Germinal center (tissue), 1 donor: ENCODE data around the gene NDUFB7.
A peak's percentile ranks its signal among the peaks of the same experiment; 100 is the strongest.
"Not testable (repeated sequence)": the region's sequence is repeated elsewhere in the genome, so short reads cannot be mapped to it uniquely, and the experiment has no call there.

ENCODE experiments used
- DNase-seq: peaks from one replicate; pipeline ENCODE4 v3.0.0; 2012; ENCODE audit warnings: mixed read lengths, low spot score

The NDUFB7 gene

DNA sequence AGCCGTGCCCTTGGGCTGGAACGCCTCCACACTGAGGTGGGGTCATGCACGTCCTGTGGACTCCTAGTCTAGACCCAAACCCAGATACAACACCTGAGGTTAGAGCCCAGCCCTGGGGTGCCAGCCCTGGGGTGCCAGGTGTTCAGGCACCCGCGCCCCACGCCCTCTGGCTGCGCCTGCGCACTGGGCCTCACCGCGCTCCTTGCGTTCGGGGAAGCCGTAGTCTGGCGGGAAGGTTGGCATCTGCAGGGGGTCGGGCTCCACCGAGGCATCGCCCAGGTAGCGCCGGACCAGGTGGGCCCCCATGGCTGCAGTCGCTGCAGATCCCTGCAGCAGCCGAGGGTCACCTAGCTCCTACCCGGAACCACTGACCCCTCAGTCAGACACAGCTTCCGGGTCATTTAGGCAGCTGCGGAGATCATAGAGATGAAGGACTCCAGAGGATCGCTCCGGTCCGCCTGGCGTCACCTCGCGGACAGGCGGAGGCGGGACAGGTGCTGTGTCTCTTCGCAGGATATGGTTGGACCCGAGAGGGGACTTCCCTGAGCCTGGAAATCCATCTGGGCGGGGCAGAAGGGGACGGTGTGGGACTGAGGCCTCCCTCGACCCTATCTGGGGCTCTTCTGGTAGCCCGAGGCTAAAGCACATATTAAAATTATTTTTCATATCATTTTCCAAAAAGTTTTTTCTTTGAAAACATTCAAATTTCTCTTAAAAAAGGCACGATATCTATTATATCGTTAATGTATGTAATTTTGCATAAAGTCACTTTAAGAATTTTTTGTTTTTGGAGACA, at the start of gene NDUFB7:
Gene NDUFB7 (minus strand): TSS at position 372 of the 796 bp plus-strand sequence. CDS start 66 bp downstream, at position 306.
- DNase-seq, result peak; percentile 84

GRCh38 chr19:14619404-14619803, 47.5 kb upstream of the NDUFB7 start:
- no peak for DNase-seq

- DNase-seq, result no peak
Measured at GRCh38 chr19:14616407-14616806, 44.5 kb upstream of the NDUFB7 start.

GRCh38 chr19:14615623-14616022, 43.8 kb upstream of the NDUFB7 start:
- DNase-seq, result no peak

- DNase-seq, result peak; percentile 57
Measured at GRCh38 chr19:14614099-14614412, 42.2 kb upstream of the NDUFB7 start.

GRCh38 chr19:14613399-14614098, 41.7 kb upstream of the NDUFB7 start:
- peak; percentile 45 for DNase-seq

- DNase-seq, result no peak
Measured at GRCh38 chr19:14612657-14613056, 40.8 kb upstream of the NDUFB7 start.

- not testable (repeated sequence) for DNase-seq
Measured at GRCh38 chr19:14612242-14612641, 40.4 kb upstream of the NDUFB7 start.

DNA sequence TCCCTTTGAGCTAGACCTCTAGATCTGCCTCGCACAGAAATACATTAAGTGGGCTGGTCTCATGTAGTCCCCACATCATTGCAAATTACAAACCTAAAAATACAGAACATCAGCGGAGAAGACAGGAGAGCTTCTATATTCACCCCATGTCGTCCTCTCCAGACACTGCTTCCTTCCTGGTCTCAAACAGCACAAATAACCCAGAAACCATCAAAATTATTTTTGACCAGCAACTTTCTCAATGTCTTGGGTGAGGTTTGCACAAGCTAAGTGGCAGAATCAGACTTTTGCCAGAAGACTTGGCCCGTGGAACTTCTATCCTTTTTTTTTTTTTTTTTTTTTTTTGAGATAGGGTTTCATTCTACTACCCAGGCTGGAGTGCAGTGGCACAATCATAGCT, 39.2 kb upstream of the NDUFB7 start:
- no peak for DNase-seq

DNA sequence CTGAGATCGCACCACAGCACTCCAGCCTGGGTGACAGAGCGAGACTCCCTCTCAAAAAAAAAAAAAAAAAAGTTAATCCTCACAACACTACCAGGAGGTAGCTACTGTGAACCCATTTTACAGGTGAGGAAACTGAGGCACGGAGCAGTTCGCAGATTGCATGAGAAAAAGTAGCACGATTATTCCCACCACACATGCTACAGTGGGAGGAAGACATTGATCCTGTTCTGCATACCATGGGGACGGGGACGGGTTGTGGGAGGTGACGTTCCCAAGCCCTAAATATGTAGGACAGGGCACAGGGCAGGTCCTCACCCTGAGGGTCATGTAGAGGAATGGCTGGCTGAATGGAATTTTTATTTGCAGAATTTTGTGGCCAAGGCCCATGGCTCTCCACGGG, 34.8 kb upstream of the NDUFB7 start:
- DNase-seq, result no peak

GRCh38 chr19:14603990-14604387, 32.1 kb upstream of the NDUFB7 start:
- DNase-seq, result peak; percentile 77

- no peak for DNase-seq
Measured at GRCh38 chr19:14599548-14600147, 27.8 kb upstream of the NDUFB7 start.

GRCh38 chr19:14595558-14595957, 23.7 kb upstream of the NDUFB7 start:
- DNase-seq, result no peak

DNA sequence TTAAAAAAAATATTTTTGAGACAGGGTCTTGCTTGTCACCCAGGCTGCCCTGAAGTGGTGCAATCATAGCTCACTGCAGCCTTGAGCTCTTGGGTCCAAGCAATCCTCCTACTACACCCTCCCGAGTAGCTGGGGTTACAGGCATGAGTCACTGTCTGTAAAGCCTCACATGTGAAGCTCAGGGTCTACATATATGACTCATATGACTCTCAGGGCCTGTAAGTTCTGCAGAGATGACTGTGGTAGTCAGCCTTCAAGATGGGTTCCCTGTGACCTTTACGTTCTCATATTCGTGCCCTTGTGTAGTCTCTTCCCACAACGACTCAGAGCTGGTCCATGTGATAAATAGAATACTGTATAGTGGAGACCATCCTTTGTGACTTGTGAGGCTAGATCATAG, 17.6 kb upstream of the NDUFB7 start:
- DNase-seq, result not testable (repeated sequence)

GRCh38 chr19:14585187-14585586, 13.3 kb upstream of the NDUFB7 start:
- DNase-seq, result not testable (repeated sequence)

GRCh38 chr19:14584372-14584771, 12.5 kb upstream of the NDUFB7 start:
- DNase-seq, result not testable (repeated sequence)

GRCh38 chr19:14582894-14583340, 11.1 kb upstream of the NDUFB7 start, which contains the start of gene CLEC17A:
CLEC17A (plus strand) TSS chr19:14583084; CDS start chr19:14583161, 77 bp downstream.
- DNase-seq, result peak; percentile 83

DNA sequence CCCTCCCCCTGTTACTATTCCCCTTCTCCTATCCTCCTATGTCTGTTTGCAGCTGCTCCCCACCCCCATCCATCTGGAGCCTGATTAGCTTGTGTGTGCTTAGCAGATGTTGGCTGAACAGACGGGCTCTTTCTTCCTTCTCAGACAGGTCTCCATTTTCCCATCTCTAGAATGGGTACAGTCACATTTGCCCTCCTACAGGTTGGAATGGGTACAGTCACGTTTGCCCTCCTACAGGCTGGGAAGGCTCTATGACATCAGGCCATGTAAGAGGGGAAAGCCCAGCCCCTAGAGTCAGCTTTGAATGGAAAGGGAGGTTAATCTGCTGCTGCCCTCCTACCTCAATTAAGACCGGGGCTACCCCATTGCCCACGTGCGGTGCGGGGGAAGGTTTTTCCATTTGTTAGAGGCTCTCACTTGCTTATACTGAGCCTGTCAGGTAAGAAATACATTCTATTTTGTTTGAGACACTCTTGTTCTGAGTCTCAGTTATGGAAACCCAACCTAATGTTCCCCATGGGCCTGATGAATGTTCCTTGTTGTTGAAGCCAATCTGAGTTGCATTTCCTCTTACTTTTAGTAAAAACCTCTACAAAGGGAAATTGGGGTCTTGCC, 8.9 kb upstream of the NDUFB7 start:
- DNase-seq, result peak; percentile 46

GRCh38 chr19:14577885-14578427, 6.1 kb upstream of the NDUFB7 start:
- DNase-seq, result peak; percentile 43

DNA sequence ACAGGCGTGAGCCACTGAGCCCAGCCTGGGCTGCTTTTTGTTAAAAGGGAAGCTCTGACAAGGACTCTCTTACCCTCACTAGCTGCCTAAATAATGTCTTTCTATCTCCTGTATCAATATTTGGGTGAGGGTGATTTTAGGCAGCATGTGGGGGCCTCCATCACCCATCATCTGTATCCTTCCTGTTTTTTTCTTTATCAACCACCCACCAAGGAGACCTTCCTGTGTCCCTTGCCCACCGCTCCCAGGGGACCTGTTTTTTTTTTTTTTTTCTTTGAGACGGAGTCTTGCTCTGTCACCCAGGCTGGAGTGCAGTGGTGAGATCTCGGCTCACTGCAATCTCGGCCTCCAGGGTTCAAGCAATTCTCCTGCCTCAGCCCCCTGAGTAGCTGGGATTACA, 5.4 kb upstream of the NDUFB7 start:
- no peak for DNase-seq

- no peak for DNase-seq
Measured at GRCh38 chr19:14576363-14576762, 4.5 kb upstream of the NDUFB7 start.

- DNase-seq, result no peak
Measured at GRCh38 chr19:14575428-14575980, 3.6 kb upstream of the NDUFB7 start.
